ENCODE results near the gene PDE6A. TPM values are rescaled to one million over a fixed set of nuclear protein-coding genes. Genes with fewer than 3 reads are reported as not detected.
"Not testable (repeated sequence)": the region's sequence is repeated elsewhere in the genome, so short reads cannot be mapped to it uniquely, and the experiment has no call there.

The PDE6A gene
- total RNA-seq, 1 donor from 2014 or later, result not detected

- DNase-seq (ENCODE audit: low spot score), result no peak
Observed at GRCh38 chr5:149895416-149896345, 48.9 kb downstream of the PDE6A start.

- DNase-seq (ENCODE audit: low spot score), result no peak
Observed at GRCh38 chr5:149894237-149894636, 50.4 kb downstream of the PDE6A start.

GRCh38 chr5:149893403-149893931, 51.1 kb downstream of the PDE6A start:
- no peak for DNase-seq (ENCODE audit: low spot score)

GRCh38 chr5:149892594-149892993, 52.0 kb downstream of the PDE6A start:
- DNase-seq (ENCODE audit: low spot score), result no peak

GRCh38 chr5:149888280-149888679, 56.3 kb downstream of the PDE6A start:
- no peak for DNase-seq (ENCODE audit: low spot score)

GRCh38 chr5:149887622-149888183, 56.9 kb downstream of the PDE6A start:
- no peak for DNase-seq (ENCODE audit: low spot score)

GRCh38 chr5:149886692-149887470, 57.7 kb downstream of the PDE6A start:
- no peak for DNase-seq (ENCODE audit: low spot score)

GRCh38 chr5:149886060-149886459, 58.5 kb downstream of the PDE6A start:
- no peak for DNase-seq (ENCODE audit: low spot score)

GRCh38 chr5:149885513-149885912, 59.1 kb downstream of the PDE6A start:
- no peak for DNase-seq (ENCODE audit: low spot score)

- no peak for DNase-seq (ENCODE audit: low spot score)
Observed at GRCh38 chr5:149883550-149883949, 61.0 kb downstream of the PDE6A start.

GRCh38 chr5:149882633-149883032, 62.0 kb downstream of the PDE6A start:
- not testable (repeated sequence) for DNase-seq (ENCODE audit: low spot score)

- DNase-seq (ENCODE audit: low spot score), result no peak
Observed at GRCh38 chr5:149881874-149882273, 62.7 kb downstream of the PDE6A start.

GRCh38 chr5:149881069-149881622, 63.4 kb downstream of the PDE6A start:
- DNase-seq (ENCODE audit: low spot score), result no peak

GRCh38 chr5:149879593-149879992, 65.0 kb downstream of the PDE6A start:
- not testable (repeated sequence) for DNase-seq (ENCODE audit: low spot score)

- DNase-seq (ENCODE audit: low spot score), result no peak
Observed at GRCh38 chr5:149878371-149878770, 66.2 kb downstream of the PDE6A start.

- DNase-seq (ENCODE audit: low spot score), result no peak
Observed at GRCh38 chr5:149873896-149874295, 70.7 kb downstream of the PDE6A start.

GRCh38 chr5:149872351-149873040, 72.1 kb downstream of the PDE6A start:
- no peak for DNase-seq (ENCODE audit: low spot score)

GRCh38 chr5:149871471-149871870, 73.1 kb downstream of the PDE6A start:
- no peak for DNase-seq (ENCODE audit: low spot score)

- DNase-seq (ENCODE audit: low spot score), result no peak
Observed at GRCh38 chr5:149870697-149871096, 73.9 kb downstream of the PDE6A start.

- no peak for DNase-seq (ENCODE audit: low spot score)
Observed at GRCh38 chr5:149870232-149870631, 74.4 kb downstream of the PDE6A start.

GRCh38 chr5:149869411-149869821, 75.2 kb downstream of the PDE6A start:
- DNase-seq (ENCODE audit: low spot score), result no peak
